GM19372 (cell line): Measurements from ENCODE around the gene LHX3.
"Not testable (repeated sequence)": the region's sequence is repeated elsewhere in the genome, so short reads cannot be mapped to it uniquely, and the experiment has no call there.

Source experiments
- ATAC-seq: cut with Tn5 transposase; IDR thresholded peaks from one replicate; pipeline ENCODE4 v1.9.1; 2021; ENCODE audit warnings: mild to moderate bottlenecking, low read depth, moderate library complexity; ENCODE audit not compliant: unreplicated experiment

LHX3 gene

GRCh38 chr9:136157477-136158265 is 47.3 kb downstream of the LHX3 start:
- no peak for ATAC-seq

GRCh38 chr9:136156209-136157120 is 48.5 kb downstream of the LHX3 start:
- ATAC-seq = no peak

GRCh38 chr9:136155576-136155975 is 49.4 kb downstream of the LHX3 start:
- no peak for ATAC-seq

- ATAC-seq = no peak
These were observed 50.0 kb downstream of the LHX3 start for GRCh38 chr9:136154943-136155342.

GRCh38 chr9:136153381-136154065 is 51.4 kb downstream of the LHX3 start:
- no peak for ATAC-seq

GRCh38 chr9:136152931-136153330 is 52.0 kb downstream of the LHX3 start:
- no peak for ATAC-seq

- ATAC-seq = no peak
These were observed 52.4 kb downstream of the LHX3 start for GRCh38 chr9:136152543-136152866.

GRCh38 chr9:136151848-136152542 is 52.9 kb downstream of the LHX3 start:
- no peak for ATAC-seq

- no peak for ATAC-seq
These were observed 53.6 kb downstream of the LHX3 start for GRCh38 chr9:136151214-136151804.

- ATAC-seq = not testable (repeated sequence)
These were observed 54.2 kb downstream of the LHX3 start for GRCh38 chr9:136150664-136151213.

GRCh38 chr9:136149853-136150252 is 55.1 kb downstream of the LHX3 start:
- ATAC-seq = no peak

GRCh38 chr9:136149337-136149736 is 55.6 kb downstream of the LHX3 start:
- ATAC-seq = no peak

GRCh38 chr9:136148766-136149165 is 56.2 kb downstream of the LHX3 start:
- no peak for ATAC-seq

- ATAC-seq = no peak
These were observed 56.8 kb downstream of the LHX3 start for GRCh38 chr9:136147890-136148714.

- ATAC-seq = no peak
These were observed 57.7 kb downstream of the LHX3 start for GRCh38 chr9:136147038-136147889.
